GM12874 (cell line): Measurements from ENCODE around the gene UBXN4.

Experiments
- TF ChIP-seq, protein P1 (sequence below): IDR thresholded peaks from 2 replicates; pipeline ENCODE4 v1.5.1; 2011; ENCODE audit warnings: low read depth, mild to moderate bottlenecking, control low read depth, low read length, moderate library complexity; ENCODE audit not compliant: insufficient read depth

Gene UBXN4

GRCh38 chr2:135817466-135817865, 75.8 kb downstream of the UBXN4 start:
- TF ChIP-seq, protein P1, sequence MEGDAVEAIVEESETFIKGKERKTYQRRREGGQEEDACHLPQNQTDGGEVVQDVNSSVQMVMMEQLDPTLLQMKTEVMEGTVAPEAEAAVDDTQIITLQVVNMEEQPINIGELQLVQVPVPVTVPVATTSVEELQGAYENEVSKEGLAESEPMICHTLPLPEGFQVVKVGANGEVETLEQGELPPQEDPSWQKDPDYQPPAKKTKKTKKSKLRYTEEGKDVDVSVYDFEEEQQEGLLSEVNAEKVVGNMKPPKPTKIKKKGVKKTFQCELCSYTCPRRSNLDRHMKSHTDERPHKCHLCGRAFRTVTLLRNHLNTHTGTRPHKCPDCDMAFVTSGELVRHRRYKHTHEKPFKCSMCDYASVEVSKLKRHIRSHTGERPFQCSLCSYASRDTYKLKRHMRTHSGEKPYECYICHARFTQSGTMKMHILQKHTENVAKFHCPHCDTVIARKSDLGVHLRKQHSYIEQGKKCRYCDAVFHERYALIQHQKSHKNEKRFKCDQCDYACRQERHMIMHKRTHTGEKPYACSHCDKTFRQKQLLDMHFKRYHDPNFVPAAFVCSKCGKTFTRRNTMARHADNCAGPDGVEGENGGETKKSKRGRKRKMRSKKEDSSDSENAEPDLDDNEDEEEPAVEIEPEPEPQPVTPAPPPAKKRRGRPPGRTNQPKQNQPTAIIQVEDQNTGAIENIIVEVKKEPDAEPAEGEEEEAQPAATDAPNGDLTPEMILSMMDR, result no peak

DNA sequence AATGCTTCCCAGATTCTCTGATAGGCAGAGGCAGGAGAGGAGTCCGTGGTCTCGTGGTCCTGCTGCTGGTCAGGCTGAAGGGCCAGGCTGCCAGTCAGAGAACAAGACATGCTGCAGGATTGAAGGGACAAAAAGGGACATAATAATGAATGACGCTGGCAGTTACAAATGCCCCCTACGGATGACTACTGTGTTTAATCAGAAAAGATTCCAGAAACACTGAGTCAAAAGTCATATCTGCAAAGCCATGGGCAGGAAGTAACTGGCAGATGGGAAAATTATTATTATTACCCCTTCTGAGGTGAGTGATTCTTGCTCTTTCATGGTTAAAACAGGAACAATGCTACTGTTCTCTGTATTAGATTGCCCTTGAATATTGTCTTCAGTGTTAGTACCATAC, 76.3 kb downstream of the UBXN4 start:
- TF ChIP-seq, protein P1, result no peak

DNA sequence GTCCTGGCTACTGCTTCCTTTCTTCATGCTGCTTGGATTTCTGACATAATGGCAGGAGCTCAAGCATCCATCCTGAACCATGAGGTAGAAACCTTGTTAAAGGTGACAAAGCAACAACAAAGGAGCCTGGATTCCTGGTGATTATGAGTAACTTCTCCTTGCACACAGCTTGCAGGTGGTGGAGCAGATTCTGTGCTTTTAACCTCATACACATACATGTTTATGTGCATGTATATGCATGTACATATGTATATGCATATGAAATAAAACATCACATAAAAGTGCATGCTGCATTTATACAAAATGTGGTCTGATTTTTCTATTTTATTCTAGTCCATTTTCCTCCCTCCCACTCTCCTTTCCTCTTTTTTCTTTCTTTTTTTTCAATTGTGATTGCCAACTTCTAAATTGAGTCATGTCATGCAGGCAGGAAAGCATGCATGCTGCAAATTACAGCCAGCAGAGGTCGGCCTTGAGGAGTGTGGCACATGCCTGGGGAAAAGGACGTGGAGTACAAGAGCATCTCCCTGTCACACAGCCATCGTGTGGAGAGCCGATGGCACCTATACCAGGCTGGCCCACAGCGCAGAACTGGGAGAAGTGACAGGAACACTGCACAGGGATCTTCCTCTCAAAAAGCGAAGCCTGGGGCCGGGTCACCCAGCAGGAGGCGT, 77.4 kb downstream of the UBXN4 start:
- TF ChIP-seq, protein P1, result peak; percentile 42; the same call in 1 of the 2 replicates

- TF ChIP-seq, protein P1, result no peak
These were observed 78.5 kb downstream of the UBXN4 start for GRCh38 chr2:135820003-135820618.

DNA sequence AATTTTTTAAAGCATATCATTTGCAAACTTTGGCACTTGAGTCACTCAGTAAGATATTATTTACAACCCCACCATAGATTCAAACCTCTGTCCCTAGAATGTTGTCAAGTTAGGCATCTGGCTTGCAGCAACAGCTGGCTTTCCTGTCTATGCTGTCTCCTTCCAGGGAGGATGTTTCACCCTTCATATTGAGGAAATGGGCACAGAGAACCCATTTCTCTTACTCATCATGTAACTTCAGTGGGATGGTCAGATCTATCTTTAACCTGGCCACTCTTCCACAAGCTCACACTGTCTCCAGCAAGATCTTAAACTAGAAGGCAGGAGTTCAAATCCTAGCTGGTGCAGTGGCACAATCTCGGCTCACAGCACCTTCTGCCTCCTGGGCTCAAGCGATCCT, 79.5 kb downstream of the UBXN4 start:
- TF ChIP-seq, protein P1, result no peak

DNA sequence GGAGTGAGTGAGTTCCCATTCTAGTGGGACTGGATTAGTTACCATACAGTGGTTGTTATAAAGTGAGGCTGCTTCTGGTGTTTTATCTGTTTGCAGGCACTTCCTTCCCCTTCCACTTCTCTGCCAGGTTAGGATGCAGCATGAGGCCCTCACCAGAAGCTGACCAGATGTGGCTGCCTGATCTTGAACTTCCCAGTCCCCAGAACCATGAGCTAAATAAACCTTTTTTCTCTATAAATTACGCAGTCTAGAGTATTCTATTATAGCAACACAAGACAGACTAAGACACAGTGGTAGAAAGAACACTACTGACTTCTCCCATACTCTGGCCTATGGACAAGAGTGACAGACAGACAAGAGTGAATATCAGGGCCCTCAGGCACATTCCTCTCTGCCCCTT, 81.2 kb downstream of the UBXN4 start:
- TF ChIP-seq, protein P1, result no peak

GRCh38 chr2:135825131-135825530, 83.5 kb downstream of the UBXN4 start:
- TF ChIP-seq, protein P1, result no peak
